ACC112 (cell line): Measurements from ENCODE around the gene HLA-DQA1.
"Not testable (repeated sequence)": the region's sequence is repeated elsewhere in the genome, so short reads cannot be mapped to it uniquely, and the experiment has no call there.

Experiments
- H2AFZ ChIP-seq: fragments of 200-600 bp; sonication (generic); one replicate; pipeline ENCODE4 v1.6.0; 2017; ENCODE audit warnings: antibody characterized with exemption, low read length; ENCODE audit not compliant: unreplicated experiment
- H3K27ac ChIP-seq: fragments of 200-600 bp; sonication (generic); 2 replicates; pipeline ENCODE4 v1.5.1; 2014; ENCODE audit warnings: low read depth, mild to moderate bottlenecking, antibody characterized with exemption, low read length, moderate library complexity
- H3K27me3 ChIP-seq: fragments of 200-600 bp; sonication (generic); 2 replicates; pipeline ENCODE4 v1.6.1; 2014; ENCODE audit warnings: mild to moderate bottlenecking, antibody characterized with exemption, low read length, moderate library complexity, mixed read lengths; ENCODE audit not compliant: insufficient read depth
- H3K36me3 ChIP-seq: fragments of 200-600 bp; sonication (generic); 2 replicates; pipeline ENCODE4 v1.6.1; 2016; ENCODE audit warnings: mild to moderate bottlenecking, antibody characterized with exemption, low read length, moderate library complexity, mixed read lengths; ENCODE audit not compliant: insufficient read depth
- H3K4me1 ChIP-seq: fragments of 200-600 bp; sonication (generic); one replicate; pipeline ENCODE4 v1.6.1; 2016; ENCODE audit warnings: low read length, mixed read lengths; ENCODE audit not compliant: insufficient read depth, unreplicated experiment, control insufficient read depth
- H3K4me3 ChIP-seq: fragments of 200-600 bp; sonication (generic); 2 replicates; pipeline ENCODE4 v1.5.1; 2014; ENCODE audit warnings: mild to moderate bottlenecking, low read depth, low read length
- H3K79me2 ChIP-seq: fragments of 200-600 bp; sonication (generic); one replicate; pipeline ENCODE4 v1.6.0; 2016; ENCODE audit warnings: low read length; ENCODE audit not compliant: control insufficient read depth, unreplicated experiment, insufficient read depth

The HLA-DQA1 gene

DNA sequence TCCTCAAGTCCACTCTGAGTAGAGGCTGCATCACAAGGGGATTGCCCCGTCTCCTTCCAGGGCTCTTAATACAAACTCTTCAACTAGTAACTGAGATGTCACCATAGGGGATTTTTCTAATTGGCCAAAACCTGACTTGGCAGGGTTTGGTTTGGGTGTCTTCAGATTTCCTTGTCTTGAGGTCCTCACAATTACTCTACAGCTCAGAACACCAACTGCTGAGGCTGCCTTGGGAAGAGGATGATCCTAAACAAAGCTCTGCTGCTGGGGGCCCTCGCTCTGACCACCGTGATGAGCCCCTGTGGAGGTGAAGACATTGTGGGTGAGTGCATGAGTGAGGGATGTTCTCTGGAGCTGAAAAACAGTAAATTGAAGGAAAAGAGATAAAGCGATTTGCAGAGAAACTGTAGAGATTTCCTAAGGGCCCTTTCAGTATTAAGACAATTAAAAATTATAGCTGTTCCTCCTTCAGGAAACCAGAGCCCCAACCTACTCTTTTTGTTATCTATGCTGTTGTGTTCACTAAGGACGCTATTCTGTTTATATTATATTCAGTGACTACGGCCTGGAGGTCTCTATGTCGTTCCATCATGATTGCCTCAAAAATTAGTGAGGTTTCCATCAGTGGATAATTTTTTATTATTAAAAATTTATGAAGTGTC, at the start of gene HLA-DQA1:
HLA-DQA1 (plus strand) TSS at position 188 of the 662 bp plus-strand sequence; CDS start at position 241, 53 bp downstream.
- Histone ChIP-seq H3K4me1 (no peaks in the 10 kb centered on the region), H3K27me3 (peaks cover 31% of the 10 kb centered on the region), H2AFZ (no peak within 1 kb of the TSS), H3K36me3 (no peaks in the 10 kb centered on the region), H3K27ac (no peak within 1 kb of the TSS), H3K79me2 (no peaks in the 10 kb centered on the region), H3K4me3 (no peak within 1 kb of the TSS)

DNA sequence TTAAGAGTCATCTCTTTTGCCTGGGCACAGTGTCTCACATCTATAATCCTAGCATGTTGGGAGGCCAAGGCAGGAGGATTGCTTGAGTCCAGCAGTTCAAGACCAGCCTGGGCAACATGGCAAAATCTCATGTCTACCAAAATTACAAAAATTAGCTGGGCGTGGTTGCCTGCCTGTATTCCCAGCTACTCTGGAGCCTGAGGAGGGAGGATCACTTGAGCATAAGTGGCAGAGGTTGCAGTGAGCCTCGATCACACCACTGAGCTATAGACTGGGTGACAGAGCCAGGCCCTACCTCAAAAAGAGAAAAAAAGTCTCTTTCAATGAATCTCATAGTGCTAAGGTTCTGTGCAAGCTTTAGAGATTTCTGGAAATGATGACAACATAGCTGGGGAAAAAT, 49.0 kb upstream of the HLA-DQA1 start:
- Histone ChIP-seq H3K27ac (no peak overlapping the region), H3K4me3 (no peak overlapping the region), H3K79me2 (no peaks in the 10 kb centered on the region), H3K36me3 (no peaks in the 10 kb centered on the region), H2AFZ (no peak overlapping the region), H3K4me1 (no peaks in the 10 kb centered on the region), H3K27me3 (no peaks in the 10 kb centered on the region)

DNA sequence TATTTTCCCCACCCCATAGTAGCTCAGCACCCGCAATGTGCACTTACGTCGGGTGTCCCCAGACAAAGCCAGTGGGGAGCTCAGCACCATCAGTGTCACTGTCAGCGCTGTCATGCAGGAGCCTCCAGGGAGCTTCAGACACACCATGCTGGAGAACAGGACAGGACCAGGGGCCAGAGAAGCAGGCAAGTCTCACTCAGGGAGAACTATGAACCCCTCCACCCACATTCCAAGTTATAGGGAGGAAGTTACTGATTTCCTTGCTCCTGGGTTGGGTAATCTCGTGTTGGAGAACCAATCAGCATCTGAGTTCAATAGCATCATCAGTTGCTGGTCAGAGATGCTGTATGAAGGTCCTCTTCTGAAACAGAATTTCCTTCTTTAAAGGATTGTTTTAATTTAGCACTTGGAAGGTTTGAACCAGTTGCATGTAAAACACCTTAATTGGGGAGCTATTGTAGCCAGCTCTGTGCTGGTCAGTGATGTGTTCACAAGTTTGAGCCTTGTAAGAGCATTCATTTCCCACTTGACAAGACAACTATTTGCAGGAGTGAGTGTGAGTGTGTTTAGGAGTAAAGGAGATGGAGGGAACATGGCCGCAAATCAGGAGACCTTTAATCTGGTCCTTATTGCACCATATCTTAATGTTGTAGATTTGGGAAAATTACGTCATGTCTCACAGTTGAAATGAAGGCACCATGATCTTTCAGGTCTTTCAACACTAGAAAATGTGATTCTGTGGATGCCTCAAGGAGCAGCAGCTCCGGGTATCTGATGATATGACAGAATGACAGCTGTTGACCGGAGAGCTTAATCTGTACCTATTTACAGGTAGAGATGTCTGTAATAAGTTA, 47.4 kb upstream of the HLA-DQA1 start, which contains the start of gene HLA-DRB1:
HLA-DRB1 (minus strand) TSS at position 253 of the 854 bp plus-strand sequence; CDS start at position 147, 106 bp downstream.
- Histone ChIP-seq H2AFZ (no peak within 1 kb of the TSS), H3K4me1 (no peaks in the 10 kb centered on the region), H3K79me2 (no peaks in the 10 kb centered on the region), H3K4me3 (no peak within 1 kb of the TSS), H3K27me3 (no peaks in the 10 kb centered on the region), H3K36me3 (no peaks in the 10 kb centered on the region), H3K27ac (no peak within 1 kb of the TSS)

DNA sequence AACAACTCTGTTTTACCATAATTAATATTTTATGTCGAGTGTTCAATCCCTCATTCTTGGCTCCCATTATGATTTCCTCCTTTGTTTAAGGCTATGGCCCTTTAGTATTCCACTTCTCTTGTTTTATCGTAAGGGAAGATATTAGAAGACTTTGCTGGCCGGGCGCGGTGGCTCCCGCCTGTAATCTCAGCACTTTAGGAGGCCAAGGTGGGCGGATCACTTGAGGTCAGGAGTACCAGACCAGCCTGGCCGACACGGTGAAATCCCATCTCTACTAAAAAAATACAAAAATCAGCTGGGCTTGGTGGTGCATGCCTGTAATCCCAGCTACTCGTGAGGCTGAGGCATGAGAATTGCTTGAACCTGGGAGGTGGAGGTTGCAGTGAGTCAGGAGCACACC, 46.5 kb upstream of the HLA-DQA1 start:
- not testable (repeated sequence) for H2AFZ ChIP-seq, H3K27me3 ChIP-seq, H3K36me3 ChIP-seq, H3K79me2 ChIP-seq, H3K4me1 ChIP-seq, H3K4me3 ChIP-seq, H3K27ac ChIP-seq

DNA sequence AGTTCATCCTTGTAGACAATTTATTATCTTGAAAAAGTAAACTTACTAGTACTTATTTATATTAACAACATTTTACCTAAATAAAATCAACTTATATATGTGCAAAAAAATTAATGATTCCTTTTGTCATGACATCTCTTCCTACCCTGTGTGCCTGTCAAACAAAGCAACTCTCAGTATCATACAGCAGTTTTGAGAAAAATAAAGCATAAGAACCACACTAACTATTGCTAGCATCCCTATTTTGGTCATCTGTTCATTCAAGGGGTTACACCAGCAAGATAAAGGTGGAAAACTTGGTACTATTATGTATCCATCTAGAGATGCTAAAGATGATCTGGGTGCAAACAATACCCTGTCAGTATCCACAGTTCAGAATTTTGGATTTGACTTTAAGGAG, 40.2 kb upstream of the HLA-DQA1 start:
- Histone ChIP-seq H3K36me3 (no peaks in the 10 kb centered on the region), H3K4me1 (no peaks in the 10 kb centered on the region), H3K79me2 (no peaks in the 10 kb centered on the region), H3K27ac (no peak overlapping the region), H3K27me3 (no peaks in the 10 kb centered on the region), H2AFZ (no peak overlapping the region), H3K4me3 (no peak overlapping the region)

DNA sequence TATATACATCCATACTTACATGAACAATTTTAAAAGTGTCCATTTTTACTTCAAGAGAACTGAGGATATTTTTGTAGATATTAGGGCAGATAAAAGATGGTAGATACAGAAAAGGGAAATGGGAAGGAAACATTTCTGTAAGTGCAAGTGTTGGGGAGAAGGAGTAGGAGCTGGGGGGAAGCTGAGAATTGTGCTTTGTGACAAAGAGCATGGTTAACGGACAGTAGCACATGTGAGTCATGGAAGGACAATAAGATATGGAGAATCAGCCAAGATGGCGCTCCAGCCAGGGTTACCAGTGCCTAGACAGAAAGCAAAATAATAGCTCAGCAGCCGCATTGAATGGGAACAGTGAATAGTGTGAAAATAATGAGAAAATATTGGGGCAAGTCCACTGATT, 34.8 kb upstream of the HLA-DQA1 start:
- no peaks in the 10 kb centered on the region for H3K79me2 ChIP-seq
- no peaks in the 10 kb centered on the region for H3K36me3 ChIP-seq
- no peak overlapping the region for H3K4me3 ChIP-seq
- no peaks in the 10 kb centered on the region; the same call in 1 of the 2 replicates for H3K27me3 ChIP-seq
- no peak overlapping the region for H2AFZ ChIP-seq
- H3K27ac ChIP-seq, result no peak overlapping the region
- no peaks in the 10 kb centered on the region for H3K4me1 ChIP-seq

DNA sequence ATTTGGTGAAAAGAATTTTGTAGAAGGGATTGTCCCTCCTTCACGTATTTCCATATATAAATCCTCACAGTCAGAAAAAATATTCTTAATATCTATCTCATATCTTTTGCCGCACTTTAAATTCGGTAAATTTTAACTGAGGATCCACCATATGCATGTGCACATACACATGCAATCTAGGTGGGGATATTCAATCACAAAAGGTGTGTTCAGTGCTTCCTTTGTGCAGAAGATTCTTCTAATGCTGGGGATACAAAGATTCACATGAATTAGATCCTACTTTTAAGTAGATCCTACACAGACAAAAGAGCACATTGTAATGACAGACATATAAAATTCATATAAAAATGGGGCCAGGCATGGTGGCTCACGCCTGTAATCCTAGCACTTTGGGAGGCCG, 34.0 kb upstream of the HLA-DQA1 start:
- Histone ChIP-seq H3K36me3 (no peaks in the 10 kb centered on the region), H3K4me3 (no peak overlapping the region), H3K27me3 (no peaks in the 10 kb centered on the region; the same call in 1 of the 2 replicates), H3K4me1 (no peaks in the 10 kb centered on the region), H3K79me2 (no peaks in the 10 kb centered on the region), H2AFZ (no peak overlapping the region), H3K27ac (no peak overlapping the region)

DNA sequence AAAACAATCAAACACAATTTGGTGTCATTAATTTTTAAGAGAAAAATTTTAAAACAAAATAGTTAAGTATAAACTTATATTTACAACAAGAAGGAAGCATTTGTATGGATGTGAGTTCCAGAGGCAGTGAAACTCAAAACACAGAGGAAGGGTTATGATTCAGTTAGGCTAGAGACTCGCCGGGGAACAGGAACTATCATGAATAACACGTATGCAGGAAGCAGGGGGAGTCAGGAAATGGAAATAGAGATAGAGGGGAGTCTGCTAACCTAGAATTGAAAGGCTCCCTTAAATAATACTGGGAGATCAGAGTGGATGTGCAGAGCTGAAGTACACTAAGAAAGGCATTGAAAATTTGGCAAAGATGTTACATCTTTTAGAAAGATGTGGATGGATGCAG, 33.3 kb upstream of the HLA-DQA1 start:
- no peaks in the 10 kb centered on the region for H3K79me2 ChIP-seq
- H2AFZ ChIP-seq, result no peak overlapping the region
- H3K4me1 ChIP-seq, result no peaks in the 10 kb centered on the region
- no peak overlapping the region for H3K4me3 ChIP-seq
- H3K27ac ChIP-seq, result no peak overlapping the region
- H3K36me3 ChIP-seq, result no peaks in the 10 kb centered on the region
- no peaks in the 10 kb centered on the region; the same call in 1 of the 2 replicates for H3K27me3 ChIP-seq

DNA sequence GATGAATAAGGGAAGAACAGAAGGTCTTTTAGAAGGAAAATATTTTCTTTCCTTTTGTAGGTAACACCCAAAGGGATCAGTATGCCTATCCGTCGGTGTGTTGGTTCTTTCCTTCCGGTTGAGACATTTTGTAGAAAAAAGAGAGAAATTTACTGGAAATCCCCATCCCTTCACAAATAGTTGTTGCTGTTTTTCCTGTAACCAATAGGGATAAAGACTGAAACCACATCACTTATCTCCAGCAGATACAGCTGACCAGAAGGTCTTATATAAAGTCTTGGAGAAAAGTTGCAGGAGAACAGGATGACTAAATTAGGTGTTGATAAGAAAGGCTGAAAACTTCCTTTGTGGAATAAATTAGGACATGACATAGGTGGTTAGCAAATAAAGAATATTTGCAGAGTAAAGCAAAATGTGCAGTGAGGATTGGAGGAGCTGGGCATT, 32.8 kb upstream of the HLA-DQA1 start:
- H3K36me3 ChIP-seq, result no peaks in the 10 kb centered on the region
- no peaks in the 10 kb centered on the region for H3K4me1 ChIP-seq
- no peaks in the 10 kb centered on the region; the same call in 1 of the 2 replicates for H3K27me3 ChIP-seq
- H3K79me2 ChIP-seq, result no peaks in the 10 kb centered on the region
- no peak overlapping the region for H3K4me3 ChIP-seq
- H2AFZ ChIP-seq, result no peak overlapping the region
- H3K27ac ChIP-seq, result no peak overlapping the region

DNA sequence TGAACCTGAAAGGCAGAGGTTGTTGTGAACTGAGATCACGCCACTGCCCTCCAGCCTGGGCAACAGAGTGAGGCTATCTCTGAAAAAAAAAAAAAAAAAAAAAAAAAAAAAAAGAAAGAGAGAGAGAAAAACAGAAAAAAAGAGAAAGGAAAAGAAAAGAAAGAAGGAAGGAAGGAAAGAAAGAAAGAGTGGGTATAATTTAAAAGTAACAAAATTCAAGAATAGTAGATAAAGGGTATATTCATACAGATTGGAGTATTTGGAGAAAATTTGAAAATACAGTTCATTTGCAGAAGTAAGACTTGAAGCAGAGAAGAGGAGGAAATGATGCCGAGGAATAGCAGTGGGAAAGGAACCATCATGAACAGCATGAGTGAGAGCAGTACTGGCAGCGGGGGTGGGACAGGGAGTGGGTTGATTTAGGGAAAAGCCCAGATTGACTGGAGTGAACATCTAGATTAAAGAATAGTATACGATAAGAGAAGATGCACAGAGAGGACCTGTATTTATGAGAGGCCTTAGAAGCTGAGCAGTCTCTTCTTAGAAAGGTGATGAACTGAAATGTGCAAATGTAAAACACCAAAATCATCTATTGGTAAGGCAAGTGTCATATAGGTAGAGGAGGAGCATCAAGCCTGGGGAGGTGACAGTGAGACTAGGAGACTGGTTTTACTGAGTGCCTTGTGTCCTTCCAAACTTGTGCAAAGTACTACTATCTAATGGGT, 29.8 kb upstream of the HLA-DQA1 start:
- Histone ChIP-seq H3K36me3 (no peaks in the 10 kb centered on the region), H3K4me1 (no peaks in the 10 kb centered on the region), H3K79me2 (no peaks in the 10 kb centered on the region), H3K4me3 (no peak overlapping the region), H2AFZ (no peak overlapping the region), H3K27me3 (no peaks in the 10 kb centered on the region; the same call in 1 of the 2 replicates), H3K27ac (no peak overlapping the region)
